Sigmoid colon (tissue), 7 donors: ENCODE results near the gene SLC25A20. TPM values are rescaled to one million over a fixed set of nuclear protein-coding genes. Genes with fewer than 3 reads are reported as not detected.

Experiments
- DNase-seq: peaks from one replicate; pipeline ENCODE4 v3.0.0-alpha.2; 2019
- H3K27ac ChIP-seq, 4 donors: fragments of 200-600 bp; sonication (generic); one replicate each; pipeline ENCODE4 v1.5.1; 2016 to 2019; ENCODE audit warnings: mild to moderate bottlenecking in 1 of 4
- H3K27me3 ChIP-seq, 3 donors: fragments of 200-600 bp; sonication (generic); one replicate each; pipeline ENCODE4 v1.5.1; 2019; ENCODE audit warnings: mild to moderate bottlenecking in 1 of 3
- H3K36me3 ChIP-seq, 4 donors: fragments of 200-600 bp; sonication (generic); one replicate each; pipeline ENCODE4 v1.5.1; 2016 to 2019
- H3K4me1 ChIP-seq, 4 donors: fragments of 200-600 bp; sonication (generic); one replicate each; pipeline ENCODE4 v1.5.1; 2017 to 2019
- H3K4me3 ChIP-seq, 4 donors: fragments of 200-600 bp; sonication (generic); one replicate each; pipeline ENCODE4 v1.5.1; 2017 to 2019; ENCODE audit warnings: mild to moderate bottlenecking in 2 of 4, moderate library complexity in 1 of 4
- H3K9me3 ChIP-seq, 4 donors: fragments of 200-600 bp in 3 of 4; sonication (generic) in 3 of 4; one replicate each; pipeline versions ENCODE4 v1.5.1 to v1.6.1; 2013 to 2019
- CTCF ChIP-seq, 4 experiments: fragments of 450-650 bp in 3 of 4; fragments of 200-600 bp in 1 of 4; IDR thresholded peaks; one replicate each; pipeline ENCODE4 v1.5.1; 2016 to 2019; ENCODE audit warnings: antibody characterized with exemption in 4 of 4, mild to moderate bottlenecking in 3 of 4, moderate library complexity in 2 of 4
- EP300 ChIP-seq, 4 donors: sonication (generic); formaldehyde crosslinking; IDR thresholded peaks; one replicate each; pipeline ENCODE4 v1.6.1; 2017; ENCODE audit warnings: antibody characterized with exemption in 4 of 4
- POLR2A ChIP-seq, 2 donors: fragments of 450-650 bp; IDR thresholded peaks; one replicate each; pipeline ENCODE4 v1.6.1; 2016; ENCODE audit warnings: antibody characterized with exemption in 2 of 2, mild to moderate bottlenecking in 2 of 2, moderate library complexity in 2 of 2
- POLR2AphosphoS5 ChIP-seq, 4 donors: sonication (generic); formaldehyde crosslinking; IDR thresholded peaks; one replicate each; pipeline ENCODE4 v1.6.1; 2017; ENCODE audit warnings: antibody characterized with exemption in 4 of 4
- WGBS, 2 donors: extraction: QIAGEN DNeasy Blood & Tissue Kit; methylation state at CpG; one replicate each; pipeline ENCODE4 v1.1.7; 2013; 5-methylcytosine and 5-hydroxymethylcytosine counted together
- intact Hi-C: fragments of 100-400 bp; cut with DNase I; formaldehyde crosslinking; loops from one replicate; pipeline ENCODE4 v1.15.1; 2023
- polyA plus RNA-seq, 3 donors: library from polyadenylated mRNA; stranded (reverse); fragments of 200-250 nt; gene quantifications; one replicate each; pipeline ENCODE4 v1.2.3, GENCODE V29; 2013
- total RNA-seq, 4 donors: library from RNA; depleted of rRNA; stranded (reverse); fragments of >200 nt; gene quantifications; one replicate each; pipeline ENCODE4 v1.1.0, GENCODE V29; 2016
- donor health status: healthy with polysubstance abuse.
- donor health status: Bipolar disorder and iron deficiency.
- donor health status: healthy.

The SLC25A20 gene
- total and polyA plus RNA-seq, 7 donors: 18.2 to 65.2 (median 29.1) TPM

- H3K4me1 ChIP-seq: peaks cover 0 to 62% (median 57%) of the 10 kb centered on the region in 4 donors
- peaks cover 0 to 23% (median 5%) of the 10 kb centered on the region in 4 donors for H3K36me3 ChIP-seq
- H3K9me3 ChIP-seq: no peaks in the 10 kb centered on the region
- H3K4me3 ChIP-seq: no peak overlapping the region
- H3K27ac ChIP-seq: no peak overlapping the region
- TF ChIP-seq EP300 (IDR thresholded peaks at IDR 0.05): no peak
- TF ChIP-seq POLR2A (IDR thresholded peaks at IDR 0.05): no peak
- no peak for TF ChIP-seq POLR2AphosphoS5 (IDR thresholded peaks at IDR 0.05)
- no peak for TF ChIP-seq CTCF (IDR thresholded peaks at IDR 0.05)
- H3K27me3 ChIP-seq: no peaks in the 10 kb centered on the region
- intact Hi-C loops: no loop called here
- 88% methylated on average over 3 of the region's 3 CpGs for WGBS, 2 donors
- no peak for DNase-seq
Measured at GRCh38 chr3:48930590-48930989, 31.9 kb upstream of the SLC25A20 start.

- H3K27me3 ChIP-seq: no peaks in the 10 kb centered on the region
- H3K27ac ChIP-seq: peak overlapping the region in 1 of 4 donors; percentile 57
- H3K4me3 ChIP-seq: no peak overlapping the region
- peaks cover 0 to 34% (median 8%) of the 10 kb centered on the region in 4 donors for H3K36me3 ChIP-seq
- intact Hi-C loops: no loop called here
- DNase-seq: no peak
- no peaks in the 10 kb centered on the region for H3K9me3 ChIP-seq
- WGBS, 2 donors: 66 to 78% methylated on average over 3 of the region's 3 CpGs
- peaks cover 0 to 58% (median 56%) of the 10 kb centered on the region in 4 donors for H3K4me1 ChIP-seq
- TF ChIP-seq POLR2AphosphoS5 (IDR thresholded peaks at IDR 0.05) (no peak), EP300 (IDR thresholded peaks at IDR 0.05) (no peak), CTCF (IDR thresholded peaks at IDR 0.05) (no peak), POLR2A (IDR thresholded peaks at IDR 0.05) (no peak)
Measured at GRCh38 chr3:48929358-48930035, 30.8 kb upstream of the SLC25A20 start.

- no peak for DNase-seq
- Histone ChIP-seq H3K27ac (peak overlapping the region in 1 of 4 donors; percentile 57), H3K9me3 (no peaks in the 10 kb centered on the region), H3K4me1 (peaks cover 0 to 58% (median 56%) of the 10 kb centered on the region in 4 donors), H3K4me3 (no peak overlapping the region), H3K36me3 (peaks cover 3 to 38% (median 10%) of the 10 kb centered on the region in 4 donors), H3K27me3 (no peaks in the 10 kb centered on the region)
- TF ChIP-seq POLR2AphosphoS5 (IDR thresholded peaks at IDR 0.05) (no peak), EP300 (IDR thresholded peaks at IDR 0.05) (no peak), POLR2A (IDR thresholded peaks at IDR 0.05) (no peak), CTCF (IDR thresholded peaks at IDR 0.05) (no peak)
- WGBS, 2 donors: 79 to 81% methylated on average over 1 of the region's 1 CpG
- intact Hi-C loops: no loop called here
Measured at GRCh38 chr3:48928679-48929078, 30.0 kb upstream of the SLC25A20 start.

GRCh38 chr3:48927928-48928327 lies 29.2 kb upstream of the SLC25A20 start:
- intact Hi-C loops: no loop called here
- no peak for TF ChIP-seq EP300 (IDR thresholded peaks at IDR 0.05)
- TF ChIP-seq CTCF (IDR thresholded peaks at IDR 0.05): no peak
- no peak for TF ChIP-seq POLR2A (IDR thresholded peaks at IDR 0.05)
- no peak for TF ChIP-seq POLR2AphosphoS5 (IDR thresholded peaks at IDR 0.05)
- peak overlapping the region in 2 of 4 donors; percentile 57 for H3K27ac ChIP-seq
- peaks cover 0 to 58% (median 56%) of the 10 kb centered on the region in 4 donors for H3K4me1 ChIP-seq
- WGBS, 2 donors: 4 to 27% methylated on average over 2 of the region's 2 CpGs
- no peak overlapping the region for H3K4me3 ChIP-seq
- peaks cover 4 to 41% (median 10%) of the 10 kb centered on the region in 4 donors for H3K36me3 ChIP-seq
- no peaks in the 10 kb centered on the region for H3K27me3 ChIP-seq
- no peak for DNase-seq
- H3K9me3 ChIP-seq: no peaks in the 10 kb centered on the region
